Subcutaneous adipose tissue (tissue), 4 donors: ENCODE measurements around the gene ADAMTS12. TPM values are rescaled to one million over a fixed set of nuclear protein-coding genes. Genes with fewer than 3 reads are reported as not detected.

Source experiments
- CTCF ChIP-seq: fragments of 450-650 bp; IDR thresholded peaks from one replicate; pipeline ENCODE4 v1.5.1; 2016; ENCODE audit warnings: low read depth, mild to moderate bottlenecking, control low read depth, antibody characterized with exemption, moderate library complexity
- total RNA-seq, 4 donors: library from RNA; depleted of rRNA; stranded (reverse); fragments of >200 nt; gene quantifications; one replicate each; pipeline ENCODE4 v1.1.0, GENCODE V29; 2016

ADAMTS12 gene
- total RNA-seq, 4 donors from 2014 or later = 13.8 to 49.4 (median 20.2) TPM

GRCh38 chr5:33684496-33685159 lies 207.2 kb downstream of the ADAMTS12 start:
- no peak for TF ChIP-seq CTCF

DNA sequence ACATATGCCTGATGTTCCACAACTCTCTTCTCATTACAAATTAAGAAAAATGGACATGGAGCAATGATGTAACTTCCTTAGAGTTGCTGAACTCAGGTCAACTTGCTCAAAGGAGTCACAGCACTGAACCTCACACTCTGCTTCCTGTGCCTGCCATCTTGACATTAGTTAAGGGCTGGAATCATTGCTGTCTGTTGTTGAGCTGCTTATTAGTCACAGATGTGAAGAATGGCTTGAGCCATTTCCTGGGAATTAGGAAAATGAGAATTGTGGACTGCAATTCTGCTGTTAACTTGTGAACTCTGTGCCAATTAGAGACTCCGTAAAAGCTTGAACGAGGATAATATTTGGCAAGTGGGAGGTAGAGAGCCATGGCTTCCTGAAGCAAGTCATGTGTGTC lies 212.0 kb downstream of the ADAMTS12 start:
- no peak for TF ChIP-seq CTCF

DNA sequence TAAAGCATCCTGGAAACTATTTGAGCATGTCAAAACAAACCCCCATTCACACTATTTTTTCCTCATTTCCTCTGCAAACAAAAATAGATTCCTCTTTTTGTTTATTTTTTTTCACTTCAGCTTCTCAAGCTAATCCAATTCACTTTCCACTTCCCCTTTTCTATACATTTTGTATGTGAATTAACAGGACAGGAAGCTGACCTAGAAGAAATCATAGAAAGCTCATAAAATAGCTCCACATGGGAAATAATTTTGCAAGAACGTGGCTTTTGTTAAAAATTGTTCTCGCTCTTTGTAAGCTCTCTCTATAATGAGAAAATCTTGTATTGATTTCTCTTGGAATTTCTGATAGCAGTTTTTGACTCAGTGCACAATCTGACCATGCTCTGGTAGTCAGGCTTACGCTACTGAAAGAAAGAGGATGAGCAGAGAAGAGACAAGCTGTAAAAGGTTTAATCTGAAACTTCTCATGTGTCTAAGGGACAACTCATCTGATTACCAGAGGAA lies 215.8 kb downstream of the ADAMTS12 start:
- TF ChIP-seq CTCF = no peak

- no peak for TF ChIP-seq CTCF
Observed at GRCh38 chr5:33671700-33672291, 220.0 kb downstream of the ADAMTS12 start.

GRCh38 chr5:33662722-33663427 lies 228.9 kb downstream of the ADAMTS12 start:
- TF ChIP-seq CTCF = no peak

- no peak for TF ChIP-seq CTCF
Observed at GRCh38 chr5:33659526-33660169, 232.1 kb downstream of the ADAMTS12 start.
